Measurements from ENCODE around the gene FKBP6. TPM values are rescaled to one million over a fixed set of nuclear protein-coding genes. Genes with fewer than 3 reads are reported as not detected.
A peak's percentile ranks its signal among the peaks of the same experiment; 100 is the strongest.

Gene FKBP6
- total and polyA plus RNA-seq, 2 of the 13 experiments (the other 11 are each of a cell fraction or from before 2014, with no cell fraction given) = 0.07 to 0.20 TPM

DNA sequence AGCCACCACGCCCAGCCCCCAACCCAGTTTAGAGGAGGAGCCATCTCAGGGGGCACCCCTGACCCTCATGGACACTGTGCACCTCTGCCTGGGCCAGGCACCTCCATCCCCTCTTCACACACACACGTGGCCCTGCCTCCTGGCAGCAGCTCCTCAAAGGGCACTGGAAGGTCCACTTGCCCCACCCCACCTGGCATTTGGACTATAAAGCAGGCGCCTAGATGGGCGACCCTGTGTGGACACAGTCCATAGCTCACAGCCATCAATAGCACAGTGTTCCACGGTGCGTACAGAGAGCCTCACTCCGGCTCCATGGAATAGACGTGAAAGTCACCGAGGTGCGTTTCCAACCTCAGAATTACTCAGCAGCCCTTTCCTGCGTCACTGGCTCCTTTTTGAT, 41.0 kb downstream of the FKBP6 start (continued):
- TF ChIP-seq SIX1 (CRISPR knock-in tag; IDR thresholded peaks at IDR 0.05; ENCODE audit: borderline replicate concordance) = no peak
- peak; percentile 43; the same call in 1 of the 2 replicates for TF ChIP-seq SAP130 (CRISPR knock-in tag; IDR thresholded peaks at IDR 0.05; ENCODE audit: low read depth)
- no peak for TF ChIP-seq ZNF44 (CRISPR knock-in tag; IDR thresholded peaks at IDR 0.05)
- no peak for TF ChIP-seq AGO2 (optimal IDR thresholded peaks at IDR 0.05; ENCODE audit: low read depth, low read length)
- no peak for TF ChIP-seq ZKSCAN5 (CRISPR knock-in tag; IDR thresholded peaks at IDR 0.05)
- TF ChIP-seq, protein P1, sequence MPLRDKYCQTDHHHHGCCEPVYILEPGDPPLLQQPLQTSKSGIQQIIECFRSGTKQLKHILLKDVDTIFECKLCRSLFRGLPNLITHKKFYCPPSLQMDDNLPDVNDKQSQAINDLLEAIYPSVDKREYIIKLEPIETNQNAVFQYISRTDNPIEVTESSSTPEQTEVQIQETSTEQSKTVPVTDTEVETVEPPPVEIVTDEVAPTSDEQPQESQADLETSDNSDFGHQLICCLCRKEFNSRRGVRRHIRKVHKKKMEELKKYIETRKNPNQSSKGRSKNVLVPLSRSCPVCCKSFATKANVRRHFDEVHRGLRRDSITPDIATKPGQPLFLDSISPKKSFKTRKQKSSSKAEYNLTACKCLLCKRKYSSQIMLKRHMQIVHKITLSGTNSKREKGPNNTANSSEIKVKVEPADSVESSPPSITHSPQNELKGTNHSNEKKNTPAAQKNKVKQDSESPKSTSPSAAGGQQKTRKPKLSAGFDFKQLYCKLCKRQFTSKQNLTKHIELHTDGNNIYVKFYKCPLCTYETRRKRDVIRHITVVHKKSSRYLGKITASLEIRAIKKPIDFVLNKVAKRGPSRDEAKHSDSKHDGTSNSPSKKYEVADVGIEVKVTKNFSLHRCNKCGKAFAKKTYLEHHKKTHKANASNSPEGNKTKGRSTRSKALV (CRISPR knock-in tag; IDR thresholded peaks at IDR 0.05) = peak; percentile 64; the same call in 1 of the 2 replicates
- no peak for TF ChIP-seq ZNF841 (CRISPR knock-in tag; IDR thresholded peaks at IDR 0.05; ENCODE audit: borderline replicate concordance)
- TF ChIP-seq, protein P2, sequence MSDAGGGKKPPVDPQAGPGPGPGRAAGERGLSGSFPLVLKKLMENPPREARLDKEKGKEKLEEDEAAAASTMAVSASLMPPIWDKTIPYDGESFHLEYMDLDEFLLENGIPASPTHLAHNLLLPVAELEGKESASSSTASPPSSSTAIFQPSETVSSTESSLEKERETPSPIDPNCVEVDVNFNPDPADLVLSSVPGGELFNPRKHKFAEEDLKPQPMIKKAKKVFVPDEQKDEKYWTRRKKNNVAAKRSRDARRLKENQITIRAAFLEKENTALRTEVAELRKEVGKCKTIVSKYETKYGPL (CRISPR knock-in tag; IDR thresholded peaks at IDR 0.05) = no peak
- TF ChIP-seq THYN1 (CRISPR knock-in tag; IDR thresholded peaks at IDR 0.05; ENCODE audit: borderline replicate concordance, low read depth) = no peak
- no peak for TF ChIP-seq HDAC6 (IDR thresholded peaks at IDR 0.05; ENCODE audit: low read depth, low read length)
- TF ChIP-seq, protein P3, sequence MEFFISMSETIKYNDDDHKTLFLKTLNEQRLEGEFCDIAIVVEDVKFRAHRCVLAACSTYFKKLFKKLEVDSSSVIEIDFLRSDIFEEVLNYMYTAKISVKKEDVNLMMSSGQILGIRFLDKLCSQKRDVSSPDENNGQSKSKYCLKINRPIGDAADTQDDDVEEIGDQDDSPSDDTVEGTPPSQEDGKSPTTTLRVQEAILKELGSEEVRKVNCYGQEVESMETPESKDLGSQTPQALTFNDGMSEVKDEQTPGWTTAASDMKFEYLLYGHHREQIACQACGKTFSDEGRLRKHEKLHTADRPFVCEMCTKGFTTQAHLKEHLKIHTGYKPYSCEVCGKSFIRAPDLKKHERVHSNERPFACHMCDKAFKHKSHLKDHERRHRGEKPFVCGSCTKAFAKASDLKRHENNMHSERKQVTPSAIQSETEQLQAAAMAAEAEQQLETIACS (CRISPR knock-in tag; IDR thresholded peaks at IDR 0.05) = no peak
- no peak for TF ChIP-seq ZFP90 (CRISPR knock-in tag; IDR thresholded peaks at IDR 0.05; ENCODE audit: borderline replicate concordance)
- TF ChIP-seq HHEX (CRISPR knock-in tag; IDR thresholded peaks at IDR 0.05) = no peak
- TF ChIP-seq, protein P4, sequence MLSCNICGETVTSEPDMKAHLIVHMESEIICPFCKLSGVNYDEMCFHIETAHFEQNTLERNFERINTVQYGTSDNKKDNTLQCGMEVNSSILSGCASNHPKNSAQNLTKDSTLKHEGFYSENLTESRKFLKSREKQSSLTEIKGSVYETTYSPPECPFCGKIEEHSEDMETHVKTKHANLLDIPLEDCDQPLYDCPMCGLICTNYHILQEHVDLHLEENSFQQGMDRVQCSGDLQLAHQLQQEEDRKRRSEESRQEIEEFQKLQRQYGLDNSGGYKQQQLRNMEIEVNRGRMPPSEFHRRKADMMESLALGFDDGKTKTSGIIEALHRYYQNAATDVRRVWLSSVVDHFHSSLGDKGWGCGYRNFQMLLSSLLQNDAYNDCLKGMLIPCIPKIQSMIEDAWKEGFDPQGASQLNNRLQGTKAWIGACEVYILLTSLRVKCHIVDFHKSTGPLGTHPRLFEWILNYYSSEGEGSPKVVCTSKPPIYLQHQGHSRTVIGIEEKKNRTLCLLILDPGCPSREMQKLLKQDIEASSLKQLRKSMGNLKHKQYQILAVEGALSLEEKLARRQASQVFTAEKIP (CRISPR knock-in tag; IDR thresholded peaks at IDR 0.05; ENCODE audit: borderline replicate concordance) = no peak
- TF ChIP-seq SMARCC2 (IDR thresholded peaks at IDR 0.05) = no peak
- TF ChIP-seq FOXA1 (IDR thresholded peaks at IDR 0.05) = no peak
- peak; percentile 45 for TF ChIP-seq FOXA1 (CRISPR knock-in tag; IDR thresholded peaks at IDR 0.05)
- no peak for TF ChIP-seq MEIS1 (CRISPR knock-in tag; IDR thresholded peaks at IDR 0.05; ENCODE audit: borderline replicate concordance)
- no peak for TF ChIP-seq ZNF768 (CRISPR knock-in tag; IDR thresholded peaks at IDR 0.05)
- no peak for TF ChIP-seq EHMT2 (IDR thresholded peaks at IDR 0.05; ENCODE audit: borderline replicate concordance, low read depth, low read length)
- no peak for TF ChIP-seq JUN (CRISPR knock-in tag; IDR thresholded peaks at IDR 0.05)
- TF ChIP-seq, protein P5, sequence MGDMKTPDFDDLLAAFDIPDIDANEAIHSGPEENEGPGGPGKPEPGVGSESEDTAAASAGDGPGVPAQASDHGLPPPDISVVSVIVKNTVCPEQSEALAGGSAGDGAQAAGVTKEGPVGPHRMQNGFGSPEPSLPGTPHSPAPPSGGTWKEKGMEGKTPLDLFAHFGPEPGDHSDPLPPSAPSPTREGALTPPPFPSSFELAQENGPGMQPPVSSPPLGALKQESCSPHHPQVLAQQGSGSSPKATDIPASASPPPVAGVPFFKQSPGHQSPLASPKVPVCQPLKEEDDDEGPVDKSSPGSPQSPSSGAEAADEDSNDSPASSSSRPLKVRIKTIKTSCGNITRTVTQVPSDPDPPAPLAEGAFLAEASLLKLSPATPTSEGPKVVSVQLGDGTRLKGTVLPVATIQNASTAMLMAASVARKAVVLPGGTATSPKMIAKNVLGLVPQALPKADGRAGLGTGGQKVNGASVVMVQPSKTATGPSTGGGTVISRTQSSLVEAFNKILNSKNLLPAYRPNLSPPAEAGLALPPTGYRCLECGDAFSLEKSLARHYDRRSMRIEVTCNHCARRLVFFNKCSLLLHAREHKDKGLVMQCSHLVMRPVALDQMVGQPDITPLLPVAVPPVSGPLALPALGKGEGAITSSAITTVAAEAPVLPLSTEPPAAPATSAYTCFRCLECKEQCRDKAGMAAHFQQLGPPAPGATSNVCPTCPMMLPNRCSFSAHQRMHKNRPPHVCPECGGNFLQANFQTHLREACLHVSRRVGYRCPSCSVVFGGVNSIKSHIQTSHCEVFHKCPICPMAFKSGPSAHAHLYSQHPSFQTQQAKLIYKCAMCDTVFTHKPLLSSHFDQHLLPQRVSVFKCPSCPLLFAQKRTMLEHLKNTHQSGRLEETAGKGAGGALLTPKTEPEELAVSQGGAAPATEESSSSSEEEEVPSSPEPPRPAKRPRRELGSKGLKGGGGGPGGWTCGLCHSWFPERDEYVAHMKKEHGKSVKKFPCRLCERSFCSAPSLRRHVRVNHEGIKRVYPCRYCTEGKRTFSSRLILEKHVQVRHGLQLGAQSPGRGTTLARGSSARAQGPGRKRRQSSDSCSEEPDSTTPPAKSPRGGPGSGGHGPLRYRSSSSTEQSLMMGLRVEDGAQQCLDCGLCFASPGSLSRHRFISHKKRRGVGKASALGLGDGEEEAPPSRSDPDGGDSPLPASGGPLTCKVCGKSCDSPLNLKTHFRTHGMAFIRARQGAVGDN (CRISPR knock-in tag; IDR thresholded peaks at IDR 0.05) = peak; percentile 40; the same call in 1 of the 2 replicates
- no peak for TF ChIP-seq ZNF564 (CRISPR knock-in tag; IDR thresholded peaks at IDR 0.05)

Data from HepG2 (cell line).